Adipocyte (in vitro differentiated cells): ENCODE data around the gene EHMT2.

Experiments
- DNase-seq: peaks from one replicate; pipeline ENCODE4 v3.0.0-alpha.2; 2015; ENCODE audit warnings: low read depth
- H3K27me3 ChIP-seq: replicated peaks from 2 replicates; pipeline ENCODE4 v1.7.0; 2013; ENCODE audit warnings: mild to moderate bottlenecking, low read length, moderate library complexity; ENCODE audit not compliant: control insufficient read depth, insufficient read depth
- H3K36me3 ChIP-seq: 2 replicates; pipeline ENCODE4 v1.7.0; 2013; ENCODE audit warnings: low read length, mild to moderate bottlenecking, moderate library complexity; ENCODE audit not compliant: control insufficient read depth, insufficient read depth, severe bottlenecking
- H3K4me1 ChIP-seq: 2 replicates; pipeline ENCODE4 v1.7.0; 2013; ENCODE audit warnings: mild to moderate bottlenecking, low read length, moderate library complexity; ENCODE audit not compliant: control insufficient read depth, insufficient read depth
- H3K4me3 ChIP-seq: 2 replicates; pipeline ENCODE4 v1.7.0; 2013; ENCODE audit warnings: mild to moderate bottlenecking, low read length, moderate library complexity
- H3K9ac ChIP-seq: 2 replicates; pipeline ENCODE4 v1.7.0; 2013; ENCODE audit warnings: mild to moderate bottlenecking, low read length, moderate library complexity
- H3K9me3 ChIP-seq: 2 replicates; pipeline ENCODE4 v1.7.0; 2013; ENCODE audit warnings: mild to moderate bottlenecking, low read length, moderate library complexity; ENCODE audit not compliant: control insufficient read depth

Gene EHMT2

GRCh38 chr6:31836474-31837368, 60.8 kb downstream of the EHMT2 start:
- DNase-seq: peak; percentile 76
- H3K36me3 ChIP-seq: peaks cover 54% of the 10 kb centered on the region
- no peaks in the 10 kb centered on the region for H3K9me3 ChIP-seq
- peak overlapping the region; percentile 99 for H3K9ac ChIP-seq
- H3K4me1 ChIP-seq: peaks cover 30% of the 10 kb centered on the region
- peak overlapping the region; percentile 95 for H3K4me3 ChIP-seq
- H3K27me3 ChIP-seq: no peaks in the 10 kb centered on the region

GRCh38 chr6:31836047-31836473, 61.4 kb downstream of the EHMT2 start:
- H3K4me3 ChIP-seq: peak overlapping the region; percentile 95
- DNase-seq: no peak
- no peaks in the 10 kb centered on the region for H3K27me3 ChIP-seq
- H3K4me1 ChIP-seq: peaks cover 36% of the 10 kb centered on the region
- peak overlapping the region; percentile 99 for H3K9ac ChIP-seq
- no peaks in the 10 kb centered on the region for H3K9me3 ChIP-seq
- peaks cover 51% of the 10 kb centered on the region for H3K36me3 ChIP-seq

DNA sequence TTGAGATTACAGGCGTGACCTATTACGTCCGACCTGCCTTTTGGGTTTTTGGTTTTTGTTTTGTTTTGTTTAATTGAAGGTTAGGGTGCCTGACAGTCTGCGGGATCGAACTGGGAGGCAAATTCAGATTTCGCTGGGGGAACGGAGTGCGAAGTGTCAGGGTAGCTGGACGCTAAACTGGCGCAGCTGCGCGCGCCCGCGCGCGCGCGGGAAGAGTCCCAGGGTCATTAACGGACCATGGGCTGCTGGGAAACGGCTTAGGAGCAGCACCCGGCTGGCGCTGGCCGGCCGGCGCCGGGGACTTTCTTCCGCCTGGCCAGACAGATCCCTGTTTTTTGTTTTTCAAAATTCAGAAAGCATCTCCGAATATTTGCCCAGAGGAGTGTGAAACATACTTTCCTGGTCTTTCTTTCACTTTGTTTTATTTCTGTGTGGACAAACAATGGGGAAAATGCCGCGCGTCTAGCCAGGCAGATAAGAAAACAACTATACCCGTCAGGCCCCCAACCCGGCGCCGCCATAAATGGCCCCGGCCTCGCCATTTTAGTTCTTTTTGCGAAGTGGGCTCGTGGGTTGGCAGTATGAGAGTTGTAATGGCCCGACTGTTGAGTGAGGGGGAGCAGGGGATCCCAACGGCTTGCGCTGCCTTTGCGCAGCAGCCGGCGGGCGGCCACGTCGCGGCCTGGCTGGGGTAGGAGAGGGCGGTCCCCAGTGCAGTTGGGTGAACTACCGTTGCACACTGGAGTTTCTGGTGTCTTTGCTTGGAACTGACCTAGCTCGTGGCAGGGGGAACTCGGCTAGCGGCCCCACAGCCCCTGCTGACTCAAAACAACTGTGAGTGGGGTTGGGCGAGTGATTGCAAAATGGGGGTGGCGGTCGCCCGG, 62.9 kb downstream of the EHMT2 start:
- Histone ChIP-seq H3K9ac (peak overlapping the region; percentile 99), H3K36me3 (peaks cover 37% of the 10 kb centered on the region), H3K4me1 (peaks cover 40% of the 10 kb centered on the region), H3K9me3 (no peaks in the 10 kb centered on the region), H3K27me3 (no peaks in the 10 kb centered on the region), H3K4me3 (peak overlapping the region; percentile 95)
- DNase-seq: peak; percentile 92

GRCh38 chr6:31831350-31832215, 65.9 kb downstream of the EHMT2 start:
- DNase-seq: no peak
- peak overlapping the region; percentile 84 for H3K4me3 ChIP-seq

DNA sequence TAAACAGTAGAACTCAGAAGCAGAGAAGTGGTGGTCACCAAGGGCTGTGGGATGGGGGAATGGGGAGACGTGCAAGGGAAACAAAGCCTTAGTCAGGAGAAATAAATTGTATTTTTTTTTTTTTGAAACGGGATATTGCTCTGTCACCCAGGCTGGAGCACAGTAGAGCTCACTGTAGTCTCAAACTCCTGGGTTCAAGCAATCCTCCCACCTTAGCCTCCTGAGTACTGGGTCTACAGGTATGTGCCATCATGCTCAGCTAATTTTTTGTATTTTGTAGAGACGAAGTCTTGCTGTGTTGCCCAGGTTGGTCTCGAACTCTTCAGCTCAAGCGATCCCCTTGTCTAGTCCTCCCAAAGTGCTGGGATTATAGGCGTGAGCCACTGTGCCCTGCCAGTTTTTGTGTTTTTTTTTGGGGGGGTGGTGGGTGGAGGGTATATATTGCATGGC, 66.6 kb downstream of the EHMT2 start:
- DNase-seq: no peak
- H3K4me3 ChIP-seq: peak overlapping the region; percentile 84

More at GRCh38 chr6:31831350-31832215, 65.9 kb downstream of the EHMT2 start:
- H3K36me3 ChIP-seq: peaks cover 6% of the 10 kb centered on the region
- H3K4me1 ChIP-seq: peaks cover 23% of the 10 kb centered on the region
- no peaks in the 10 kb centered on the region for H3K27me3 ChIP-seq
- peak overlapping the region; percentile 87 for H3K9ac ChIP-seq
- no peaks in the 10 kb centered on the region for H3K9me3 ChIP-seq

More for the DNA sequence above, 66.6 kb downstream of the EHMT2 start:
- no peaks in the 10 kb centered on the region for H3K36me3 ChIP-seq
- no peaks in the 10 kb centered on the region for H3K9me3 ChIP-seq
- H3K27me3 ChIP-seq: no peaks in the 10 kb centered on the region
- H3K4me1 ChIP-seq: peaks cover 20% of the 10 kb centered on the region
- peak overlapping the region; percentile 87 for H3K9ac ChIP-seq
